Measurements from ENCODE around the gene PLEKHG3.

Gene PLEKHG3

GRCh38 chr14:64747327-64747726 lies 43.1 kb downstream of the PLEKHG3 start:
- DNase-seq (ENCODE audit: low read depth) = no peak
- no peak for TF ChIP-seq CTCF (conservative IDR thresholded peaks at IDR 0.05; ENCODE audit: control insufficient read depth, insufficient read depth, low read depth, low read length)
- no peak overlapping the region for H3K4me3 ChIP-seq (ENCODE audit: control insufficient read depth, low read depth, low read length)

- no peak overlapping the region for H3K4me3 ChIP-seq (ENCODE audit: control insufficient read depth, low read depth, low read length)
- no peak for DNase-seq (ENCODE audit: low read depth)
- TF ChIP-seq CTCF (conservative IDR thresholded peaks at IDR 0.05; ENCODE audit: control insufficient read depth, insufficient read depth, low read depth, low read length) = no peak
Measured at GRCh38 chr14:64748521-64748920, 44.3 kb downstream of the PLEKHG3 start.

GRCh38 chr14:64748995-64749714 lies 44.9 kb downstream of the PLEKHG3 start:
- TF ChIP-seq CTCF (conservative IDR thresholded peaks at IDR 0.05; ENCODE audit: control insufficient read depth, insufficient read depth, low read depth, low read length) = no peak
- no peak for DNase-seq (ENCODE audit: low read depth)
- no peak overlapping the region for H3K4me3 ChIP-seq (ENCODE audit: control insufficient read depth, low read depth, low read length)

- no peak overlapping the region for H3K4me3 ChIP-seq (ENCODE audit: control insufficient read depth, low read depth, low read length)
- DNase-seq (ENCODE audit: low read depth) = no peak
- TF ChIP-seq CTCF (conservative IDR thresholded peaks at IDR 0.05; ENCODE audit: control insufficient read depth, insufficient read depth, low read depth, low read length) = no peak
Measured at GRCh38 chr14:64752909-64753308, 48.7 kb downstream of the PLEKHG3 start.

- no peak for TF ChIP-seq CTCF (conservative IDR thresholded peaks at IDR 0.05; ENCODE audit: control insufficient read depth, insufficient read depth, low read depth, low read length)
- no peak overlapping the region for H3K4me3 ChIP-seq (ENCODE audit: control insufficient read depth, low read depth, low read length)
Measured at GRCh38 chr14:64753374-64753773, 49.1 kb downstream of the PLEKHG3 start.

GRCh38 chr14:64753999-64754398 lies 49.8 kb downstream of the PLEKHG3 start:
- TF ChIP-seq CTCF (conservative IDR thresholded peaks at IDR 0.05; ENCODE audit: control insufficient read depth, insufficient read depth, low read depth, low read length) = no peak
- H3K4me3 ChIP-seq (ENCODE audit: control insufficient read depth, low read depth, low read length) = no peak overlapping the region
- DNase-seq (ENCODE audit: low read depth) = no peak

More at GRCh38 chr14:64753374-64753773, 49.1 kb downstream of the PLEKHG3 start:
- no peak for DNase-seq (ENCODE audit: low read depth)
